Activated CD8-positive, alpha-beta memory T cell treated with anti-CD3 and anti-CD28 coated beads for 24 hours (primary cell): Measurements from ENCODE around the gene ABCA5.

Source experiments
- DNase-seq: peaks from one replicate; pipeline ENCODE4 v3.0.0-alpha.2; 2020

The ABCA5 gene

GRCh38 chr17:69327060-69327831, at the start of gene ABCA5:
ABCA5 (minus strand) TSS chr17:69327133; CDS start chr17:69314415, 12,718 bp downstream.
- peak; percentile 91 for DNase-seq

DNA sequence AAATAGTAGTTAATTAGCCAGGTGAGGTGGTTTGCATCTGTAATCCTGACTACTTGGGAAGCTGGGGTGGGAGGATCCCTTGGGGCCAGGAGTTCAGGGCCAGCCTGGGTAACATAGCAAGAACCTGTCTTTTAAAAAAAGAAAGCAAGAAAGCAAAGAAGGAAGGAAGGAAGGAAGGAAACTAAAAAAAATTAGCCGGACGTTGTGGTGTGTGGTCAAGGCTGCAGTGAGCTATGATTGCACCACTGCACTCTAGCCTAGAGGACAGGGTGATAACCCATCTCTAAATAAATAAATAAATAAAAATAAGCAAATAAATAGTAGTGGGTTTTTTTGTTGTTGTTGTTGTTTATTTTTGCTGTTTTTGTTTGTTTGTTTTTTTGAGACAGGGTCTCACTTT, 48.3 kb upstream of the ABCA5 start:
- DNase-seq: no peak

GRCh38 chr17:69373069-69373468, 46.1 kb upstream of the ABCA5 start:
- DNase-seq: no peak

GRCh38 chr17:69367298-69367697, 40.4 kb upstream of the ABCA5 start:
- no peak for DNase-seq

DNA sequence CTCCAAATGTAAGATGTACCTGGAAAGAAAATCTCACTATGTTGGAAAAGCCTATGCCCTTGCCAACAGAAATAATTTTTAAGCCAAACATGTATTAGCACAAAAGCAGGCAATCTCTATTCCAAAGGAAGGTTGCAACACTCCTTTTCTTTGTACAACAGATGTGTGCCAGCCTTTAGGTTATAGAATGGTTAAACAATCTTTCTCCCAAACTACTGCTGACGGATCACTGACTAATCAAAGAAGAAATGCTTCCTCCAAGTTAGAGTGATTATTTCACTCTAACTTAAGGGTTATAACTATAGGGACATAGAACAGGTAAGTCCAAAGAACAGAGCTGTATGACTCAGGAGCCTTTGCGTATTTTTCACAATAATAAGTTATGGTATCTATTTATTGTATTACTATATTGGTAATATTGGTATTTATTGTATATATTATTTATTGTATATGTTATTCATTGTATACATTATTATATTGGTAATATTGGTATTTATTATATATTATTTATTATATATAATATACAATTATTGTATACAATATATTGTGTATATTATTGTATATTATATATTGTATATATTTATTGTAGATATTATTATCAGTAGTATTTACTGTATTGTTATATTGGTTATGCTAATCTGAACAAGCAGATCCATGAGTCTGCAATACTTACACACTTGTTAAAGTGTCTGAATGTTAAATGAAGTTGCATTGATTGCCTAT, 36.7 kb upstream of the ABCA5 start:
- DNase-seq: no peak

DNA sequence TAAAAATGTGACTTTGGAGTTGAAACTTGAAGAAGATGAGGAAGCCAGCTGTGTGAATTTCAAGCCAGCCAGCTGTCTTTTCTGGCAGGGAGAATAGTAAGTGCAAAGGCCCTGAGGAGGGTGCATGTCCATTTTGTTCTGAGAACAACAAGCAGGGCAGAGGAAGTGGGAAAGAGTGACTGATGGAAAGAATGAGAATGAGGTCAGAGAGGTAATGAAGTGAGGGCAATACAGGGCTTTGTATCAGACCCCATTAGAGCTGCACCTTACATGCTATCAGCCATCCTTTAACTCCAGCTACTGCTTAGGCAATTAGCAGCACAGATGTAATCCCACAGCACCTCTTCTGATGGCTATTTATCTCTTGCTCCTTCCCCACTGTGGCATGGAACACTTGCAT, 34.2 kb upstream of the ABCA5 start:
- no peak for DNase-seq

- DNase-seq: no peak
These were observed 32.0 kb upstream of the ABCA5 start for GRCh38 chr17:69358688-69359596.

GRCh38 chr17:69357701-69358100, 30.8 kb upstream of the ABCA5 start:
- DNase-seq: no peak

DNA sequence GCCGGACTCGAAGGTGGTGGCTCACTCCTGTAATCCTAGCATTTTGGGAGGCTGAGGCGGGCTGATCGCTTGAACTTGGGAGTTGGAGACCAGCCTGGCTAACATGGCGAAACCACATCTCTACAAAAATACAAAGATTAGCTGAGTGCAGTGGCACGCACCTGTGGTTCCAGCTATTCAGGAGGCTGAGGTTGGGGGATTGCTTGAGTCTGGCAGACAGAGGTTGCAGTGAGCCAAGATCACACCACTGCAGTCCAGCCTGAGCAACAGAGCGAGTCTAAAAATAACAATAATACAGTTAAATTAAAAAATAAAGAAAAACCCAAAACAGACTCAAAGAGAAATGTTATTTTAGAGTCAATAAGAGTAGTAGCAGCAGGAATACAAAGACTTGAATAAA, 29.7 kb upstream of the ABCA5 start:
- no peak for DNase-seq

- DNase-seq: no peak
These were observed 24.0 kb upstream of the ABCA5 start for GRCh38 chr17:69350911-69351310.

- no peak for DNase-seq
These were observed 21.5 kb upstream of the ABCA5 start for GRCh38 chr17:69348429-69348828.

DNA sequence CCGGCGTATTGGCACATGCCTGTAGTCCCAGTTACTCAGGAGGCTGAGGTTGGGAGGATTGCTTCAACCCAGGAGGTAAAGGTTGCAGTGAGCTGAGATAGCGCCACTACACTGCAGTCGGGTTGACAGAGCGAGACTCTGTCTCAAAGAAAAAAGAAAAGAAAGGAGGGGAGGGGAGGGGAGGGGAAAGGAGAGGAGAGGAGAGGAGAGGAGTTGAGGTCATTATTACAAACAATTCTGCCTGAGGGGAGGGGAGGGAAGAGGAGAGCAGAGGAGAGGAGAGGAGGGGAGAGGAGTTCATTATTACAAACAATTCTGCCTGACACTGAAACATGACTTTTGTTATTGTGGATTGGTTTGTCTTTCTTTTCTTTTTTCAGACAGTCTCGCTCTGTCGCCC, 19.8 kb upstream of the ABCA5 start:
- no peak for DNase-seq

- no peak for DNase-seq
These were observed 18.0 kb upstream of the ABCA5 start for GRCh38 chr17:69344939-69345338.

- no peak for DNase-seq
These were observed 16.1 kb upstream of the ABCA5 start for GRCh38 chr17:69342896-69343644.

GRCh38 chr17:69339937-69340336, 13.0 kb upstream of the ABCA5 start:
- no peak for DNase-seq

DNA sequence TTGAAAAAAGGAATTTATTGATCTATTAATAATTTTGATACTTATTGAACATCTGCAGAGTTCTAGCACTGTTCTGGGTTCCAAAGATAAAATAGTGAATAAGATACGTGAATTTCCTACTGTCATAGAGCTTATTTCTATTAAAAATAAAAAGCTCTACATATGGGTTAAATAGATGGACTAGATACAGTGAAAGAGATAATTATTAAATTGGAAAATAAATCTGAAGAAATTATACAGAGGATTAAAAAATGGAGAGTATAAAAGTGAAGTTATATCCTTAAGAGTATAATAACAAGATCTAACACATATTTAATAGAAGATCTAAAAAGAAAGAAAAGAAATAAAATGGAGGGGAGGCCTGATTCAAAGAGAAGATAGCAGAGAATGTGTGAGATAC, 10.1 kb upstream of the ABCA5 start:
- no peak for DNase-seq

DNA sequence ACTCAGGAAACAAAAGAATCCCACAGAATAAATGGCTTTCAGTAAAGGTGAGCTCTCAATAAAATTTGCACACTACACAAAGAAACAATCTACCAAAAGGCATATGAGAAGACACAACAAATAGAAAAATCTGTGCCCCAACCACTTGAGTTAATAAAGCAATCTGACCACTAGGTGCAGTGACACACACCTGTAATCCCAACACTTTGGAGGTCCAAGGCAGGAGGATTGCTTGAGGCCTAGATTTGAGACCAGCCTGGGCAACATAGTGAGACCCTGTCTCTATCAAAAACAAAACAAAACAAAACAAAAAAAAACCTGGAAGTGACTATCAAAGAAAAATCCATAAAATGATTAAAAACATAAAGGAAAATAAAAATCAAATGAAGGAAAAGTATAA, 9.6 kb upstream of the ABCA5 start:
- no peak for DNase-seq

GRCh38 chr17:69335058-69335457, 8.1 kb upstream of the ABCA5 start:
- DNase-seq: no peak

- DNase-seq: no peak
These were observed 6.6 kb upstream of the ABCA5 start for GRCh38 chr17:69333561-69333960.

DNA sequence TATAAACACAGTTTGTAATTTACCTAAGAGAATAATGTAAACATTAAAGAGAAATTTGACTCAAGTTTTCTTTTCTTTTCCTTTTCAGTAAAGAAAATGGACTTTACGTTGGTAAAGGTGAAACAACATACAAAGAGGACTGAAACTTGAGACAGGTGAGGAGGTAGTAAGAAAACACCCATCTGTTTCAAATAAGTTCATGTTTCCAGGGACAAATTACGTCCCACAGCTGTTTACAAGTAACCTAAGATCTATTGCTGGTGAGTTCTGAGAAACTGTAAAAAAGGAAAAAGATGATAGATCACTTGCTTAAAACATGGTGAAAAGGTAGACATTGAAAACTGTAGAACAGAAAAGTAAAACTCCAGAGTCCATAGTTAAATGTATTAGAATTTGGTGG, 4.8 kb upstream of the ABCA5 start:
- DNase-seq: no peak

- DNase-seq: no peak
These were observed 415 bp downstream of the ABCA5 start for GRCh38 chr17:69326377-69327059.
